Measurements from ENCODE around the gene ZSCAN12. TPM values are rescaled to one million over a fixed set of nuclear protein-coding genes. Genes with fewer than 3 reads are reported as not detected.
A peak's percentile ranks its signal among the peaks of the same experiment; 100 is the strongest.

Gene ZSCAN12
- total RNA-seq, 1 experiment from 2014 or later = 12.6 TPM

DNA sequence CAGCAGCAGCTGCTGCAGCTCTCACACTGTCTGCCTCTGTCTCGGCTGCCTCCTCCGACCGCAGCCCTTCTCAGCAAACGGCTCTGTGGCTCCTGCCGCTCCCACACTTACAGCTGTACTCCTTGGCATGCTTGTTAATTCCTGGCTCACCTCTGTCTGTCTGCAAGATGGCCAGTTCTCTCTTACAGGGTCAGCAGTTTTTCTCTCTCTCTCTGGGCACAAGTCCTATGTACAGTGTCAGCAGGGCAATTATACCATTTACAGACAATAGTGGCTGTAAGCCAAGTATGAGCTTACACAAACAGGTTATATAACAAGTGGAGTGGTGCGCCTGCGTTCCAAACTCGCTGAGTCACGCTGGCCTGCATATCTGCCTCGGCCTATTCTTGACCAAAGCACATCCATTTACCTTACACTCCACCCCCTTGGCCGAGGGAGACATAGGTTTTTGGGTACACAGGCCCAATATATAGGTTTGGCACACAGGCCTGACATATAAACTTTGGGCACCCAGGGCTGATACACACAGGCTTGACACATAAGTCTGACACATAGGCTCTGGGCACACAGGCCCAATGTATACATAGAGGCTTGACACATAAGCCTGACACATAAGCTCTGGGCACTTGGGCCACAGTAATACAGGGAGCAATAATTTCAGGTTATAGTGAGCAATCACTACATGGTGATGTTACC lies 45.4 kb downstream of the ZSCAN12 start:
- H3K79me2 ChIP-seq (ENCODE audit: insufficient read depth, low read length) = peaks cover 3% of the 10 kb centered on the region; the same call in 1 of the 2 replicates
- H3K36me3 Mint-ChIP-seq (ENCODE audit: insufficient read depth in 1 of 3, low read depth in 3 of 3) = peaks cover 15 to 28% (median 26%) of the 10 kb centered on the region in 3 experiments
- WGBS (ENCODE audit: extremely low coverage, insufficient read length, low lambda C conversion rate) = no CpG with 5 or more reads among the region's 11 CpGs

More for the DNA sequence above, 45.4 kb downstream of the ZSCAN12 start:
- Histone ChIP-seq H3T11ph (ENCODE audit: low read length) (no peak overlapping the region), H4K5ac (ENCODE audit: insufficient read length, low read depth, low read length) (no peak overlapping the region), H3K79me1 (ENCODE audit: insufficient read depth, low read depth, low read length, poor library complexity, severe bottlenecking) (peaks cover 6% of the 10 kb centered on the region), H3K9me3 (ENCODE audit: control insufficient read depth, low read depth, low read length) (no peaks in the 10 kb centered on the region), H2BK12ac (ENCODE audit: insufficient read length, low read depth, low read length) (no peak overlapping the region), H2AK5ac (ENCODE audit: insufficient read length, low read length) (no peak overlapping the region), H2AFZ (ENCODE audit: low read length) (no peak overlapping the region), H2BK120ac (ENCODE audit: low read depth, low read length, poor library complexity, severe bottlenecking) (no peak overlapping the region), H4K8ac (replicated peaks; ENCODE audit: insufficient read length, low read depth, low read length) (no peak overlapping the region), H3K4me1 (ENCODE audit: insufficient read depth, low read length) (peaks cover 5% of the 10 kb centered on the region; the same call in 1 of the 2 replicates), H3K56ac (ENCODE audit: insufficient read length, low read depth, low read length) (no peak overlapping the region), H3K23ac (ENCODE audit: insufficient read length, low read depth, low read length) (no peak overlapping the region), H3K27me3 (ENCODE audit: insufficient read depth, low read length) (no peaks in the 10 kb centered on the region), H3K18ac (ENCODE audit: insufficient read length, low read depth, low read length) (no peak overlapping the region), H3K4me2 (ENCODE audit: insufficient read depth, insufficient read length, low read length) (no peak overlapping the region), H3K4ac (ENCODE audit: low read depth, low read length) (no peak overlapping the region), H3K23me2 (ENCODE audit: insufficient read length, low read depth, low read length, poor library complexity, severe bottlenecking) (peaks cover 11% of the 10 kb centered on the region), H4K20me1 (ENCODE audit: control insufficient read depth, insufficient read depth, insufficient read length) (peaks cover 2% of the 10 kb centered on the region), H2BK20ac (ENCODE audit: low read depth, low read length, poor library complexity, severe bottlenecking) (no peak overlapping the region), H3K14ac (ENCODE audit: insufficient read depth, low read length) (no peak overlapping the region), H2BK15ac (ENCODE audit: low read depth, low read length) (no peak overlapping the region), H4K91ac (ENCODE audit: insufficient read length, low read depth, low read length) (no peak overlapping the region), H3K9ac (ENCODE audit: extremely low read depth, insufficient read length, low read length) (no peak overlapping the region), H3K27ac (ENCODE audit: insufficient read length, low read depth, low read length) (no peak overlapping the region), H2BK5ac (ENCODE audit: insufficient read length, low read length) (no peak overlapping the region)
- TF ChIP-seq CTCF (conservative IDR thresholded peaks at IDR 0.05) = no peak
- Mint-ChIP-seq H3K4me3 (peak overlapping the region in 1 of 2 experiments; percentile 41; a peak in 1 of 5 replicates), H3K9me3 (peaks cover 7 to 8% of the 10 kb centered on the region in 2 experiments), H3K4me1 (peaks cover 26 to 29% of the 10 kb centered on the region in 2 experiments), H3K27me3 (ENCODE audit: low read depth) (no peaks in the 10 kb centered on the region), H3K27ac (no peak overlapping the region)
- DNase-seq = no peak

Data from H9 (cell line).